Neural progenitor cell (in vitro differentiated cells): ENCODE results near the gene NHERF1. TPM values are rescaled to one million over a fixed set of nuclear protein-coding genes. Genes with fewer than 3 reads are reported as not detected.

ENCODE experiments used
- DNase-seq: peaks from one replicate; pipeline ENCODE4 v3.0.0-alpha.2; 2016; ENCODE audit warnings: low spot score
- H2AFZ ChIP-seq: fragments of 200-600 bp; sonication (generic); replicated peaks from 2 replicates; pipeline ENCODE4 v1.6.1; 2016; ENCODE audit warnings: antibody characterized with exemption
- H3F3A ChIP-seq: fragments of 200-600 bp; sonication (generic); 2 replicates; pipeline ENCODE4 v1.6.1; 2016; ENCODE audit warnings: antibody characterized with exemption, low read depth
- H3K27ac ChIP-seq: fragments of 200-600 bp; sonication (generic); 2 replicates; pipeline ENCODE4 v1.5.1; 2016; ENCODE audit warnings: mild to moderate bottlenecking
- H3K27me3 ChIP-seq: fragments of 200-600 bp; sonication (generic); 2 replicates; pipeline ENCODE4 v1.6.1; 2016; ENCODE audit warnings: mild to moderate bottlenecking, moderate library complexity
- H3K36me3 ChIP-seq: fragments of 200-600 bp; sonication (generic); 2 replicates; pipeline ENCODE4 v1.5.1; 2016
- H3K4me1 ChIP-seq: fragments of 200-600 bp; sonication (generic); 2 replicates; pipeline ENCODE4 v1.6.1; 2016; ENCODE audit warnings: mixed run types
- H3K4me2 ChIP-seq: fragments of 200-600 bp; sonication (generic); 2 replicates; pipeline ENCODE4 v1.6.1; 2016
- H3K4me3 ChIP-seq: fragments of 200-600 bp; sonication (generic); 2 replicates; pipeline ENCODE4 v1.5.1; 2016
- H3K79me2 ChIP-seq: fragments of 200-600 bp; sonication (generic); 2 replicates; pipeline ENCODE4 v1.6.1; 2016; ENCODE audit warnings: low read depth
- H3K9ac ChIP-seq: fragments of 200-600 bp; sonication (generic); 2 replicates; pipeline ENCODE4 v1.6.1; 2016
- H3K9me3 ChIP-seq: fragments of 200-600 bp; sonication (generic); 2 replicates; pipeline ENCODE4 v1.5.1; 2016; ENCODE audit warnings: low read depth
- H4K20me1 ChIP-seq: fragments of 200-600 bp; sonication (generic); 2 replicates; pipeline ENCODE4 v1.6.1; 2016; ENCODE audit warnings: low read depth
- H3K27ac Mint-ChIP-seq: 3 replicates; pipeline ENCODE4 v1.8.0; 2021; ENCODE audit warnings: mixed read lengths
- H3K27me3 Mint-ChIP-seq: 2 replicates; pipeline ENCODE4 v1.8.0; 2022; ENCODE audit warnings: low read depth, mild to moderate bottlenecking, inconsistent platforms, moderate library complexity, mixed read lengths; ENCODE audit not compliant: insufficient read depth
- H3K36me3 Mint-ChIP-seq: 3 replicates; pipeline ENCODE4 v1.8.0; 2021; ENCODE audit warnings: mixed read lengths
- H3K4me1 Mint-ChIP-seq: 3 replicates; pipeline ENCODE4 v1.8.0; 2021; ENCODE audit warnings: mixed read lengths
- H3K4me3 Mint-ChIP-seq: 3 replicates; pipeline ENCODE4 v1.8.0; 2021; ENCODE audit warnings: mild to moderate bottlenecking, moderate library complexity, mixed read lengths
- H3K9me3 Mint-ChIP-seq: 3 replicates; pipeline ENCODE4 v1.8.0; 2020; ENCODE audit warnings: mixed read lengths
- EZH2 ChIP-seq: fragments of 200-600 bp; sonication (generic); IDR thresholded peaks from 2 replicates; pipeline ENCODE4 v1.6.1; 2017; ENCODE audit warnings: antibody characterized with exemption, mild to moderate bottlenecking, moderate library complexity
- EZH2phosphoT487 ChIP-seq: fragments of 200-600 bp; sonication (generic); IDR thresholded peaks from 2 replicates; pipeline ENCODE4 v1.6.1; 2017; ENCODE audit warnings: antibody characterized with exemption
- total RNA-seq: library from RNA; depleted of rRNA; stranded (reverse); fragments of >200 nt; gene quantifications from 2 replicates; pipeline ENCODE4 v1.2.3, GENCODE V29; 2015; ENCODE audit warnings: low replicate concordance
- TF ChIP-seq, protein P1 (sequence below): fragments of 200-600 bp; sonication (generic); IDR thresholded peaks from 2 replicates; pipeline ENCODE4 v1.5.1; 2017; ENCODE audit warnings: antibody characterized with exemption, mild to moderate bottlenecking

Gene NHERF1
- total RNA-seq, 1 donor from 2014 or later: 27.1 TPM

DNA sequence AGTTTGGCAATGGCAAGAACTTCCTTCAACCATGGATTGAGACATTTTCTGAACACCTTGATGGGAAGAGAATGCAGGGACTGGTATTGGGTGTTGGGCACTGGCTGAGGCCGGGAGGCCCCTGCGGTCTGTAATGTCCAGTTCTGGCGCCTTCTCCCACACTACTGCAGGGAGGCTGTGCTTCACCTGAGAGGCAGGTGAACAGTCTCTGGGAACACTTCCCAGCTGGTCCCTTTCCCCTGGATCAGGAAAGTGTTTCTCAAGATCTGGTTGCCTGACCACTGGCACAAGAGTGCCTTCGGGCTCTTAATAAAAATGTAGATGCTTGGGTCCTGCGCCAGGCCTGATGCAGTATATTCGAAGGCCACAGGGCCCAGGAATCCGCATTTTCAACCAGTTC, 56.3 kb downstream of the NHERF1 start:
- H3K27me3 Mint-ChIP-seq: peaks cover 3% of the 10 kb centered on the region
- H3K4me3 Mint-ChIP-seq: no peak overlapping the region
- H3K9me3 Mint-ChIP-seq: no peaks in the 10 kb centered on the region
- DNase-seq: no peak
- no peaks in the 10 kb centered on the region for H3K4me1 ChIP-seq
- no peak overlapping the region for H3K4me3 ChIP-seq
- H3K9me3 ChIP-seq: no peaks in the 10 kb centered on the region
- H4K20me1 ChIP-seq: peaks cover 12% of the 10 kb centered on the region
- no peaks in the 10 kb centered on the region for H3K36me3 ChIP-seq
- no peak overlapping the region for H3K27ac Mint-ChIP-seq
- peaks cover 3% of the 10 kb centered on the region for H3K36me3 Mint-ChIP-seq
- H3K79me2 ChIP-seq: no peaks in the 10 kb centered on the region
- no peak overlapping the region for H3K9ac ChIP-seq
- H2AFZ ChIP-seq: no peak overlapping the region
- TF ChIP-seq EZH2: no peak
- no peak for TF ChIP-seq EZH2phosphoT487
- TF ChIP-seq, protein P1, sequence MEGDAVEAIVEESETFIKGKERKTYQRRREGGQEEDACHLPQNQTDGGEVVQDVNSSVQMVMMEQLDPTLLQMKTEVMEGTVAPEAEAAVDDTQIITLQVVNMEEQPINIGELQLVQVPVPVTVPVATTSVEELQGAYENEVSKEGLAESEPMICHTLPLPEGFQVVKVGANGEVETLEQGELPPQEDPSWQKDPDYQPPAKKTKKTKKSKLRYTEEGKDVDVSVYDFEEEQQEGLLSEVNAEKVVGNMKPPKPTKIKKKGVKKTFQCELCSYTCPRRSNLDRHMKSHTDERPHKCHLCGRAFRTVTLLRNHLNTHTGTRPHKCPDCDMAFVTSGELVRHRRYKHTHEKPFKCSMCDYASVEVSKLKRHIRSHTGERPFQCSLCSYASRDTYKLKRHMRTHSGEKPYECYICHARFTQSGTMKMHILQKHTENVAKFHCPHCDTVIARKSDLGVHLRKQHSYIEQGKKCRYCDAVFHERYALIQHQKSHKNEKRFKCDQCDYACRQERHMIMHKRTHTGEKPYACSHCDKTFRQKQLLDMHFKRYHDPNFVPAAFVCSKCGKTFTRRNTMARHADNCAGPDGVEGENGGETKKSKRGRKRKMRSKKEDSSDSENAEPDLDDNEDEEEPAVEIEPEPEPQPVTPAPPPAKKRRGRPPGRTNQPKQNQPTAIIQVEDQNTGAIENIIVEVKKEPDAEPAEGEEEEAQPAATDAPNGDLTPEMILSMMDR: no peak
- no peaks in the 10 kb centered on the region for H3F3A ChIP-seq
- no peak overlapping the region for H3K4me2 ChIP-seq
- no peaks in the 10 kb centered on the region for H3K27me3 ChIP-seq
- no peak overlapping the region for H3K27ac ChIP-seq
- peaks cover 2% of the 10 kb centered on the region for H3K4me1 Mint-ChIP-seq

DNA sequence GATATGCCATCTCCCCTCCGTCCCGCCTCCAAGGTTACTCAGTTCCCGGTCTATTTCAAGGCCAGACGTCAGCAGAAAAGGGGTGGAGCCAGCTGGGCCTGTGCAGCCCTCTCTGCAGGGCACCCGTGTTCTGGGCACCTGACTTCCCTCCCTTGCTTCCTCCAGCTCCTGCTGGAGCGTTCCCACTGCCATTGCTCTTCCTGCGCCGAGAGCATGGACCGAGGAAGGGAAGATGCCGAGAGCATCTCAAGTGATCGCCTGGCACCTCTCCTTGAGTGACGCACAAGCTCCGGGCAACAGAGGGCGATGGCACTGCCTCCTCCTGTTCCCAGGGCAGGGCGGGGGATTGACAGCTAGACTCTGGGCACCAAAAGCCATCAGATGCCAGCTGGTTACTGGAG, 57.2 kb downstream of the NHERF1 start:
- H3K9me3 ChIP-seq: no peaks in the 10 kb centered on the region
- no peak overlapping the region for H3K4me2 ChIP-seq
- DNase-seq: no peak
- no peaks in the 10 kb centered on the region for H3K36me3 ChIP-seq
- no peak overlapping the region for H2AFZ ChIP-seq
- H3K79me2 ChIP-seq: no peaks in the 10 kb centered on the region
- H4K20me1 ChIP-seq: peaks cover 12% of the 10 kb centered on the region
- Mint-ChIP-seq H3K36me3 (peaks cover 1% of the 10 kb centered on the region), H3K27me3 (no peaks in the 10 kb centered on the region), H3K9me3 (no peaks in the 10 kb centered on the region), H3K4me1 (peaks cover 2% of the 10 kb centered on the region), H3K4me3 (no peak overlapping the region), H3K27ac (no peak overlapping the region)
- no peak overlapping the region for H3K9ac ChIP-seq
- TF ChIP-seq, protein P1: no peak
- TF ChIP-seq EZH2phosphoT487: no peak
- no peak for TF ChIP-seq EZH2
- H3K4me1 ChIP-seq: no peaks in the 10 kb centered on the region
- no peak overlapping the region for H3K4me3 ChIP-seq
- no peaks in the 10 kb centered on the region for H3F3A ChIP-seq
- H3K27ac ChIP-seq: no peak overlapping the region
- no peaks in the 10 kb centered on the region for H3K27me3 ChIP-seq

DNA sequence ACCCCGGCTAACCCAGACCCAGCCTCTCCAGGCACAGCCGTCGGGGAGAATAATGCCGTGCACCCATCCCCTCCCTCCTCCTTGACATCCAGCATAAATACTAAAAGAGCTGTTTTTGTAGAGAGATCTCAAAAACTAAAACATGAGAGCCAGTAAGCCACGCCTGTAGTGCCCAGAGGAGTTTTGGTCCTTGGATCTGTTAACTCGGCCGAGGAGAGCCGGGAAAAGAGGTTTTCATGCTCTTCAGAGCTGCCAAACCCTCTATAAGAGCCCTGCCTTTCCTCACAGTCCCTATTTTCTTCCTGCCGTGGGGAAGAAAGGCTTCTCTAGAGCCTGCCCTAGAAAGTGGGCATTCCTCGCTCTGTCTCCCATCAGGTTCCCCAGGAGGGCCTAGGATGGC, 57.9 kb downstream of the NHERF1 start:
- no peak overlapping the region for H3K4me3 Mint-ChIP-seq
- Histone ChIP-seq H3K27ac (no peak overlapping the region), H3K4me2 (no peak overlapping the region), H3K4me1 (no peaks in the 10 kb centered on the region), H2AFZ (no peak overlapping the region), H3K79me2 (no peaks in the 10 kb centered on the region), H3K27me3 (no peaks in the 10 kb centered on the region), H4K20me1 (peaks cover 16% of the 10 kb centered on the region), H3K9me3 (no peaks in the 10 kb centered on the region), H3K36me3 (no peaks in the 10 kb centered on the region), H3K4me3 (no peak overlapping the region), H3F3A (no peaks in the 10 kb centered on the region), H3K9ac (no peak overlapping the region)
- H3K36me3 Mint-ChIP-seq: peaks cover 1% of the 10 kb centered on the region
- no peak overlapping the region for H3K27ac Mint-ChIP-seq
- no peaks in the 10 kb centered on the region for H3K27me3 Mint-ChIP-seq
- H3K4me1 Mint-ChIP-seq: peaks cover 2% of the 10 kb centered on the region
- no peak for DNase-seq
- TF ChIP-seq, protein P1: no peak
- TF ChIP-seq EZH2: no peak
- no peak for TF ChIP-seq EZH2phosphoT487
- H3K9me3 Mint-ChIP-seq: no peaks in the 10 kb centered on the region
